MV-4-11 (cell line): Measurements from ENCODE around the gene ATP6AP1.

Experiments used
- DNase-seq: peaks from one replicate; lab custom pipeline; 2025; lab: John Stamatoyannopoulos, UW

Gene ATP6AP1

DNA sequence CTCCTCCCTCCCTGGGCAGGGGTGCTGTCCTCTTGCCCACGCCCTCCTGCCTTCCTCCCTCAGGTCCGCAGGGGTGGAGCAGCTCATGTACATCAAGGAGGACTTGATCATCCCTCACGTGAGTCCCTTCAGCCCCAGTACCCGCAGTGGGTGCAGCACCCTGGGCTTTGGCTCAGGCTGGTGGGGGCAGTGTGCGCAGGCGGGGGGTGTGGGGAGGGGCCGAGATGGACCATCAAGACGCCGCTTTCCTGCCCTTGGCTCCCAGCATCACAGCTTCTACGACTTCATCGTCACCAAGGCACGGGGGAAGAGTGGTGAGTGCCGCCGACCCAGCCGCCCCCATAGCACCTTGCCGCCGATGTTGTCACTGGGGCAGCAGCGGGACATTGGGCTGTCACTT, 21.1 kb downstream of the ATP6AP1 start:
- DNase-seq: no peak

DNA sequence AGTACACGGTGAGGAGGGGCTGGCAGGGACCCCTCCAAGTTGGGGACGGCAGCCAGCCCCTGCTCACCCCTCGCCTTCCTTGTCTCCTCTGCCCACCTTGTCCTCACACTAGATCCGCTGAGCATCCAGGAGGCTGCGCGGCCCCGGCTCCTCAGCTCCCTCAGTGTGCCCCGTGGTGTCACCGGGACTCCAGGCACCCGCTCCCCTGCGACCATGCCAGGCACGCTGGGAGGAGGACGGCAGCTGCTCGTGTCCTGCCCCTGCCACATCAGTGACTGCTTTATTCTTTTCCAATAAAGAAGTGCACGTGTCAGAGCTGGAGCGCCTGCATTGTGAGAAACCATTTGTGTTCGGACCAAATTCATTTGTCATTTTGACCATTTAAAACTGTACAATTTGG, 21.8 kb downstream of the ATP6AP1 start:
- DNase-seq: no peak

DNA sequence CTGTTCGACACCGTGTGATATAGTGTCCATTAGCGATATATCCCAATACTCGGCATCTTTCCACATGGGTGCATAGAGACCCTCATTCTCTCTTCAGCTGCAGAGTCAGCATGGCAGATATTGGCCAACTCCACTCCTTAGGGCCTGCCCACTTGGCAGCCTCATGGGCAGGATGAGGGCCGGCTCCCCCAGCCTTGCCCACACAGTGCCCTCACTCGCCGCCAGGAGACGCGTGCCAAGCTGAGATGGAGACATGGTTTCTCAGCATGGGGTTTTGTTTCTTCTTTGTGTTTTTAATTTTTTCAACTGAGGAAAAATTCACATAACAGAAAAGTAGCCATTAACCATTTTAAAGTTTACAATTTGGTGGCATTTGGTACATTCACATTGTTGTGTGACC, 24.3 kb downstream of the ATP6AP1 start:
- no peak for DNase-seq

DNA sequence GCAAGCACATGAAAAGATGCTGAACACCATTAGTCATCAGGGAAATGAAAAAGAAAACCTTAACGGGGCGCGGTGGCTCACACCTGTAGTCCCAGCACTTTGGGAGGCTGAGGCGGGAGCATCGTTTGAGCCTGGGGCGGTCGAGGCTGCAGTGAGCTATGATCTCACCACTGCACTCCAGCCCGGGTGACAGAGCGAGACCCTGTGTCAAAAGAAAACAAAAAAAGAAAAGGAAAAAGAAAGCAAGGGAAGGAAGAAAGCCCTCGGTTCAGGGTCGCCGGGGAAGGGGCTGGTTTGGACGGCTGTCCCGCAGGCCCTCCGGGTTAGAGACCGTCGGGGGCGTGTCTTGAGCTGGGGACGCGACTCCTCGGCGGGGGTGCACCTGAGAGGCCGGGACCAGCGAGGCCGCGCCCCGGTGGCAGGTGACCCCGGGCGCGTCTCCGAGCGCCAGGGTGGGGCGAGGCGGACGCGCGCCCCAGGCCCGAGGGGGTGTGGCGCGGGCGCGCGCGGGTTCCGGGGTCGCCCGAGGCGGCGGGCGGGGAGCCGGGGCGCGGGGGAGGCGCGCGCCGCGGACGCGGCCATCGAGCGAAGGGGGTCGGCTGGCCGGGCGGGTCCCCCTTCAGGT, 29.1 kb downstream of the ATP6AP1 start:
- no peak for DNase-seq

DNA sequence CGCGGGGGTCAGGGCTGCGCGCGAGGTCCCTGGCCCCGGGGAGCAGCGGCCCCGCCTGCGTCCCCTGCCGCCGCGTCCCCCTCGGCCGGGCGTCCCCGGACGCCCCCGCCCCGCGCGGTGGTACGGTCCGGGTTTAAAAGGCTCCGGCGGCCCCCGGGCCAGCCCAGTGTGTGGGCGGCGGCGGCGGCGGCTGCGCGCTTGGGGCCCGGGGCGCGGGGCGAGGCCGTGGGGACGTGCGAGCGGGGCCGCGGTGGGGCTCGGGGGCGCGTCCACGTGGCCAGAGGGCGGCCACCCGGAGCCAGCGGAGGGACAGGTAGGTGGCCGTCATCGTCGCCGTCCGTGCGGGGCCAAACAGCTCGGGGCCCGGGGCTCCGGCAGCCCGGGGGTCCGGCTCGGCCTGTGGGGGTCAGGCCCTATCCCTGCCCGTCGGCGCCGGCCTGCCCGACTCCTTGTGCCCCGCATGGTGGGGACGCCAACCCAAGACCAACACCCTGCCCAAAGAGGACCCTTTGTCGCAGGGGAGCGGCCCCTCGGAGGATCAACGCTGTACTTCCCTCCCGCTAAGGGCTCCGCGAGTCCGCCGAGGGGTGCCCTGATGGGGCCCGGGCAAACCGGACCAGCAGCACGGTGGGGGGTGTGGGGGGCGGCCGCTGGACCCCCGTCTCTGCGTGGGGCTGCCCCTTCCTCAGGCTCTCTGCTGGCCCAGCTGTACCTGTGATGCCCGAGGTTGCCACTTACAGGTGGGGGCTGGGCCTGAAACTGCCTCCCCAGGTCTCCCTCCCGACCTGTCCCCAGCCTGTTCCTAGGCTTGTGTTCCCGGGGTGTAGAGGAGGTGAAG, 29.9 kb downstream of the ATP6AP1 start, which contains the start of gene PLXNA3:
PLXNA3 (plus strand) TSS at position 166 of the 838 bp plus-strand sequence. CDS start 1,903 bp downstream, outside the sequence.
- no peak for DNase-seq

DNA sequence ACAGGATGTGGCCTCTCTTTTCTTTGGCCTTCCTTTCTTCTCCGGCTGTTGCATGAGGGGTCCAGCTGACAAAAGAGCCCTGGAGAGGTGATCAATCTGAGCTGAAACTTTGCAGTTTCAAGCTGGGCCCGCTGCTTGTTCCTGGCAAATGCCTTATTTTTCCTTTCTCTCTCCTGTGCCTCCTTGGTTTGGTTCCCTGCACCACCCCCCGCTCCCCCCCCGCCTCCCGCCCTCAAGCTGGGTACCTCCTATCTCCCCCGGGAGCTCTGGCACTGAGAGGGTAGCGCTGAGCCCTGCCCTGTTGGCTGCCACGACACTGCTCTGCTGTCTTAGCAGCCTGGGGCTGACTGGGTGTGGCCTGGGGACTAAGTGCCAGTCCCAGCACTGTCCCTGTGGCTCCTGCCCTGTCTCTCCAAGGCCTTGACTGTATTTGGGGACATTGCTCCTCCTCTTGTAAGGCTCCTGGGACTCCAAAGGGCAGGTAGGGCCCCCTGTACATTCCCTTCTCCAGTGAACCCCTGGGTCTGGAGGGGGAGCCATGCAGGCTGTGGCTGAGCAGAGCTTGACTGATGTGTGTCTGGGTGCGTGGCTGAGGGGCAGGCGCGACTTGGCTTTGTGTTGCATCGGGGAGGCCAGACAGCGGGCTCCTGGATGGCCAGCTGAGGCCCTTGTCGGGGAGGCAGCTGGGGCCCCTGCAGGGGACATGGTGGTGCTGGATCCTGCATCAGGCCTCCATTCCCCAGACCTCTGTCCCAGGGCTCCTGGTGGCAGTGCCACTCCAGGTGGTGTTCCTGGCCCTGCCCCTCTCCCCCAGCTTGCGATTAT, 30.7 kb downstream of the ATP6AP1 start:
- no peak for DNase-seq

DNA sequence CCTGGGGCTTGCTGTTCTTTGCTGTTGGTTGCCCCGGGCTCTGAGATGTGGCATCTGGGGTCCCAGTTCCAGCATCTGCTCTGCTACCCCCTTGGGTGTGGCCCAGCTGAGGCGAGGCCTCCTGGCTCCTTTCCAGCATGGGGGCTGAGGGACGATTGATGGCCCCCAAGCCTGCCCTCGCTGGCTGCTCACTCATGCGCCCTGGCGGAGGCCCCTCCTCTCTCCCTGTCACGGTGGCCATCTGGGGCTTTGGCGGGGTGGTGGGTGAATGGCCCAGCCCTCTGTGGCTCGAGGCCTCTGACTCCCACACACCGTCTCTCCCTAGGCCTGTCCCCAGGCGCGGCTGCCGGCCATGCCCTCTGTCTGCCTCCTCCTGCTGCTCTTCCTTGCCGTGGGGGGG, 31.4 kb downstream of the ATP6AP1 start:
- no peak for DNase-seq

DNA sequence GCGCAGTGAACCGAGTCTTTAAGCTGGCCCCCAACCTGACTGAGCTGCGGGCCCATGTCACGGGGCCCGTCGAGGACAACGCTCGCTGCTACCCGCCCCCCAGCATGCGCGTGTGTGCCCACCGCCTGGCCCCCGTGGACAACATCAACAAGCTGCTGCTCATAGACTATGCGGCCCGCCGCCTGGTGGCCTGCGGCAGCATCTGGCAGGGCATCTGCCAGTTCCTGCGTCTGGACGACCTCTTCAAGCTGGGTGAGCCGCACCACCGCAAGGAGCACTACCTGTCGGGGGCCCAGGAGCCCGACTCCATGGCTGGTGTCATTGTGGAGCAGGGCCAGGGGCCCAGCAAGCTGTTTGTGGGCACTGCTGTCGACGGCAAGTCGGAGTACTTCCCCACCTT, 31.8 kb downstream of the ATP6AP1 start:
- DNase-seq: no peak

DNA sequence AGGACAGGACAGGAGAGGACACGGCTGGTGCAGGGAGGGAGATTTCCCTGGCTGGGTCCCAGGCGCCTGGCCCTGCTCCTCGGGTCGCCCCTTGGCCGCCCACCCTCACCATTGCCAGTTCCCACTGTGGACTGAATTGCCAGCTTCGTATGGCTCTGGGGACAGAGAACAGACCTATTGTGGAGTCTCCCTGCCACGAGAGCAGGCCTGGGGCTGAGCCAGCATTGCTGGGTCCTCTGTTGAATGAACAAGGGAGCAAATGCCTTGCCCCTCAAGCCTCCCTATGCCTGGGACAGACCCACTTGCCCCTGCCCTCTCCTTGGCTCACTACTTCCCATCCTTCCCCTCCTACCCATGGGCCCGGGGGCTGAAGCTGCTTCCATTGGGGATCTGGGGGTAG, 33.9 kb downstream of the ATP6AP1 start:
- DNase-seq: no peak

DNA sequence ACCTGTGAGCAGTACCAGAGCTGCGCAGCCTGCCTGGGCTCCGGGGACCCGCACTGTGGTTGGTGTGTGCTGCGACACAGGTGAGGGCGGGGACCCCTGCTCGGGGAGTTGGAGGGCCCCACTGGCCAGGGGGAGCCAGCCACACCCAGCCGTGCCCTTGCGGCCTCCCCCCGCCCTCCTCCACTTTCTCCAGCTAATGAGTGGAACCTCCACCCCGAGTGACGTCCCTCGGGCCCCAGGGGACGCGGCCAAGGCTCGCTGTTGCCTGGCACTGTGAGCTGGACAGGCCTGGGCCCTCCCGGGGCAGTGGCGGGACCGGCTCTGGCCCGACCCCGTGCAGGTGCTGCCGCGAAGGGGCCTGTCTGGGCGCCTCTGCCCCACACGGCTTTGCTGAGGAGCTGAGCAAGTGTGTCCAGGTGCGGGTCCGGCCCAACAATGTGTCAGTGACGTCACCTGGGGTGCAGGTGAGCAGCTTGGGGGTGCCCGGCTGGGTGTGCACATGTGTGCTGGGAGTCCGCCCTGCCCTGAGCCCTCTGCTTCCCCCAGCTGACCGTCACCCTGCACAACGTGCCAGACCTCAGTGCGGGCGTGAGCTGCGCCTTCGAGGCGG, 35.2 kb downstream of the ATP6AP1 start:
- DNase-seq: no peak

DNA sequence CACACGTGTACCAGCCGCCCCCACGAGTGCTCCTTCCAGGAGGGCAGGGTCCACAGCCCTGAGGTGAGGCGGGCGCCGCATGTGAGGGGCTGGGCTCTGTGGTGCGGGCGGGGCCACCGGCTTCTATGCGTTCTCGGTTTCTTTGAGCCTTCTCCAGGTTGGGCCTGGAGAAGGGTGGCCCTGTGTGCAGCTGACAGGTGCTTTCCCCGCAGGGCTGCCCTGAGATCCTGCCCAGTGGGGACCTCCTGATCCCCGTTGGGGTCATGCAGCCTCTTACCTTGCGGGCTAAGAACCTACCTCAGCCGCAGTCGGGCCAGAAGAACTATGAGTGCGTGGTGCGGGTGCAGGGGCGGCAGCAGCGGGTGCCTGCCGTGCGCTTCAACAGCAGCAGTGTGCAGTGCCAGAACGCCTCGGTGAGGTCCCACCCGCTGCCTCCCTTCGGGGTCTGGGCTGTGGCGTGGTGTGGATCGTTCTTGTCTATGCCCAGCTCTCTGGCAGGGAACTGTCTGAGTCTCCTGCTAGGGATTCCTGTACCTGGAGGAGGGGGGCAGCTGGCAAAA, 36.4 kb downstream of the ATP6AP1 start:
- DNase-seq: no peak

DNA sequence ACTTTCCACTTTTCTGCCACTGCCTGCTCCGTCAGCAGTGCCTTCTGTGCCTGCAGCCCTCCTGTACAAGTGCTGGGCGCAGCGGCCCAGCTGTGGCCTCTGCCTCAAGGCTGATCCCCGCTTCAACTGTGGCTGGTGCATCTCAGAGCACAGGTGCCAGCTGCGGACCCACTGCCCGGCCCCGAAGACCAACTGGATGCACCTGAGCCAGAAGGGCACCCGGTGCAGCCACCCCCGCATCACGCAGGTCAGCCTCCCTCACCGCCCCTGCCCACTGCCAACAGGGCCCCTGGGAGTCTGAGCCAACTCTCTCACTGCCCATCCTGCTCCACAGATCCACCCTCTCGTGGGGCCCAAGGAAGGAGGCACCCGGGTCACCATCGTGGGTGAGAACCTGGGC, 37.1 kb downstream of the ATP6AP1 start:
- DNase-seq: no peak

DNA sequence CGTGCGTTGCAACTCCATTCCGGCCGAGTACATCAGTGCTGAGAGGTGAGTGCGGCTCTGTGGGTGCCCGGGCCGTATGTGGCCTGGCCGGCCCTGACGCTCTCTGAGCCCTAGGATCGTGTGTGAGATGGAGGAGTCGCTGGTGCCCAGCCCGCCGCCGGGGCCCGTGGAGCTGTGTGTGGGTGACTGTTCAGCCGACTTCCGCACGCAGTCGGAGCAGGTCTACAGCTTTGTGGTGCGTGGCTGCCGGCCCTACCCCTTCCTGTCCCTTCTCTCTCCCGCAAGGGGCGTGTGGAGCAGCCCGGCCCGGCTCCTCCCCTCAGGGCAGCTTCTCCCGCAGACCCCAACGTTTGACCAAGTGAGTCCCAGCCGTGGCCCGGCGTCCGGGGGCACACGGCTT, 37.6 kb downstream of the ATP6AP1 start:
- no peak for DNase-seq

DNA sequence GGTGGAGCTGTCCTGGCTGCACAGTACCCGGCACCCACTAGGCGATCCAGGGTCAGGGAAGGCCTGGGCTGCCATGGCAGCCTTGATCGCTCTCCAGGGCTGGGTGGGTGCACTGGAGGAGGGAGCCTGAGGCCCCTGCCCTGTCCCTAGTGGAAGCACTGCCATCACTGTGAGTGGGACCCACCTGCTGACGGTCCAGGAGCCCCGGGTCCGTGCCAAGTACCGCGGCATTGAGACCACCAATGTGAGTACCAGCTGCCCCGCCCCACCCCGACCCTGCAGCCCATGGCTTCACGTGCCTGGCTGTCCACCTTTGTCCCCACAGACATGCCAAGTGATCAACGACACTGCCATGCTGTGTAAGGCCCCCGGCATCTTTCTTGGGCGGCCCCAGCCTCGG, 38.4 kb downstream of the ATP6AP1 start:
- no peak for DNase-seq

DNA sequence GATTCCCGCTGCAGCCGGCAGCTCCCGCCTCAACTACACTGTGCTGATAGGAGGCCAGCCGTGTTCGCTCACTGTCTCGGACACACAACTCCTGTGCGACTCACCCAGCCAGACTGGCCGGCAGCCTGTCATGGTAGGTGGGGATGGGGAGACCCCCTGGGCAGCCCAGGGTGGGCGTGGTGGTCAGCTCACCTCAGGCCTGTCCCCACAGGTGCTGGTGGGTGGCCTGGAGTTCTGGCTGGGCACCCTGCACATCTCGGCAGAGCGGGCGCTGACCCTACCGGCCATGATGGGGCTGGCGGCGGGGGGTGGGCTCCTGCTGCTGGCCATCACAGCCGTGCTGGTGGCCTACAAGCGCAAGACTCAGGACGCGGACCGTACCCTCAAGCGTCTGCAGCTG, 39.1 kb downstream of the ATP6AP1 start:
- DNase-seq: no peak

DNA sequence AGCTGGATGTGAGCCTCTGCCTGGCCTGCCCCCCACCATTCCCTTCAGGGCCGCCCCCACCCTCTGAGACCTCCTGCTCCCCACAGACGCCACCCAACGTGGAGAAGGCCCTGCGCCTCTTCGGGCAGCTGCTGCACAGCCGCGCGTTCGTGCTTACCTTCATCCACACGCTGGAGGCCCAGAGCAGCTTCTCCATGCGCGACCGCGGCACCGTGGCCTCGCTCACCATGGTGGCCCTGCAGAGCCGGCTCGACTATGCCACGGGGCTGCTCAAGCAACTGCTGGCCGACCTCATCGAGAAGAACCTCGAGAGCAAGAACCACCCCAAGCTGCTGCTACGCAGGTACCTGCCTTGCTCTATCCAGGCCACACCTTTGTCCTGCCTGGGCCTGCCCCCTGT, 39.7 kb downstream of the ATP6AP1 start:
- no peak for DNase-seq

DNA sequence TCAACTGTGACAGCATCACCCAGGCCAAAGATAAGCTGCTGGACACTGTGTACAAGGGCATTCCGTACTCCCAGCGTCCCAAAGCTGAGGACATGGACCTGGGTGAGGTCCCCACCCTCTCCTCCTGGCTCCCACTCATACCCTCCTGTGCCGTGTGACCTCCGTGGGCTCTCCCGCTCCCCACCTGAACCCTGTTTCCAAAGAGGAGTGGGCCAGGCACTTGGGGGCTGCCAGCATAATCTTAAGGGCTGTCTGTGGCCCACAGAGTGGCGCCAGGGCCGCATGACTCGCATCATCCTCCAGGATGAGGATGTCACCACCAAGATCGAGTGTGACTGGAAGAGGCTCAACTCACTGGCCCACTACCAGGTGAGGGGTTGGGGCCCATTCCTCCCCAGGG, 40.6 kb downstream of the ATP6AP1 start:
- DNase-seq: no peak

DNA sequence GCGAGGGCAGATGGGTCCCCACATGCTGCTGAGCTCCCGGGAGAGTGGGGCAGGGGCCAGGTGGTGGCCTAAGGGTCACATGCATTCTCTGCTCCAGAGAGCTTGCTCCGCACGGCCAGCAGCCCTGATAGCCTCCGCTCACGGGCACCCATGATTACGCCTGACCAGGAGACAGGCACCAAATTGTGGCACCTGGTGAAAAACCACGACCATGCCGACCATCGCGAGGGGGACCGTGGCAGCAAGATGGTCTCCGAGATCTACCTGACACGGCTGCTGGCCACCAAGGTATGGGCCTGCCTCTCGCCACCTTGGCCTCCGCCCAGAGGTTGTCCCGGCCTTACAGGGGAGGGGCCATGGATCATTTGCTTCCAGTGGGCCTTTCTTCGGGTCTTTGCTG, 41.4 kb downstream of the ATP6AP1 start:
- no peak for DNase-seq

DNA sequence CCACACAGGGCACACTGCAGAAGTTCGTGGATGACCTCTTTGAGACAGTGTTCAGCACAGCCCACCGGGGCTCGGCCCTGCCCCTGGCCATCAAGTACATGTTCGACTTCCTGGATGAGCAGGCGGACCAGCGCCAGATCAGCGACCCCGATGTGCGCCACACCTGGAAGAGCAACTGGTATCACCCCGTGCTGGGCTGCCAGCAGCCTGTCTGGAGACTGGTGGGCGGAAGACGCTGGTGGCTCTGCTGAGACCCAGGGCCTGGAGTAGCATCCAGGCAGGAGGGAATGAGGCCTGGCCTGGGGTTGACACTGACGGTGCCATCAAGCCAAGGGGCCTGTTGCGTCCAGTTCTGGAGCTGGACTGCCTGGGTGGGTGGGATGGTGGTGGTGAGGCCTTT, 42.0 kb downstream of the ATP6AP1 start:
- DNase-seq: no peak

DNA sequence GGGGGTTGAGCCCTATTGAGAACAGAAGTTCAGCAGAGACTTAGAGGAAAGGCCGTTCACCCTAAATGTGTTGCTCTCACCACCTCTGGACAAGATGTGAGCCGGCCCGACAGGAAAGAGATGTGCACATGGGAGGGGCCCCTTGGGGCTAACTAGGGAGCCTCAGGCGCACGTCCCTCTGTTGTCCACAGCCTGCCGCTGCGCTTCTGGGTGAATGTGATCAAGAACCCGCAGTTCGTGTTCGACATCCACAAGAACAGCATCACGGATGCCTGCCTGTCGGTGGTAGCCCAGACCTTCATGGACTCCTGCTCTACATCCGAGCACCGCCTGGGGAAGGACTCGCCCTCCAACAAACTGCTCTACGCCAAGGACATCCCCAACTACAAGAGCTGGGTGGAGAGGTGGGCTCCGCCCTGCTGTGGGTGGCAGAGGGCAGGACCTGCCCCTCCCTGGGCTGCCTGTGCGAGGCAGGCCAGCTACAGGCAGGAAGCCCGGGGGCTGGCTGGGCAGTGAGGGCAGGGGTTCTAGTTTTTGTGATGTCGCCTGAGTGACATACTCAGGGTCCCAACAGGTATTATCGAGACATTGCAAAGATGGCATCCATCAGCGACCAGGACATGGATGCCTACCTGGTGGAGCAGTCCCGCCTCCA, 42.6 kb downstream of the ATP6AP1 start:
- no peak for DNase-seq

DNA sequence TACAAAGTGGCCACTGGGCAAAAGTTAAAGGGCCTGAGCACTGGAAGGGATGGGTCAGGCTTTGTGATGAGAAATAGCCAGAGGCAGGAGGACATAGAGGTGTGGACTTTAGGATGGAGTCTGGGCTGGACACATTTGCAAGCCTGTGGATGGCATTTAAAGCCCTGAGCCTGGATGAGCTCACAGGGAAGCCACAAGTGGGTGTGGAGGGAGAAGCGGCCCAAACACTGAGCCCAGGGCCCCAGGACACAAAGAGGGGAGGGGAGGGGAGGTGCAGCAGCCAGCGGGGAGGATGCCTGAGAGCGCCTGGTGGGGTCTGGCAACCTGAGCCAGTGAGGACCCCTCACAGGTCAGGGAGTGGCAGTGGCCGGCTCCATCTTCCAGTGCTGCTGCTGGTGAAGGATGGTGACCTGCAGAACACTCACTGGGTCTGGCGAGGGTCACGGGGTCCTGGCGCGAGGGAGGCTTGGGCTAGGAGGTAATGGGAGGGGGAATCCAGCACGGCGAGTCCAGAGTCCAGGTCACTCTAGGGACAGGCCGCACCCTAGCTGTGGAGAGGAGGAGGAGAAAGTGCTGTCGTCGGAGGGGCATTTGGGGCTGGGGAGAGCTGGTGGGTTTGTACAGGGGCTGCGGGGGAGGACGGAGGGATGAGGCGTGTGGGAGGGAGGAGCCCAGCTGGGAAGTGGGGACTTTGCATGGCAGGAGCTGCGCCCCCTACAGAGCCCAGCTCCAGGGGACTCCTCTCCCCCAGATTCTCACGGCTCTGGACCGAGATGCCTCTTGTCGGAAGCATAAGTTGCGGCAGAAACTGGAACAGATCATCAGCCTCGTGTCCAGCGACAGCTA, 43.6 kb downstream of the ATP6AP1 start:
- DNase-seq: no peak
